Breast epithelium (tissue), 3 donors: ENCODE measurements around the gene MASP2.

ENCODE experiments used
- POLR2A ChIP-seq: fragments of 450-650 bp; IDR thresholded peaks from one replicate; pipeline ENCODE4 v1.6.1; 2016; ENCODE audit warnings: antibody characterized with exemption, mild to moderate bottlenecking, moderate library complexity
- POLR2AphosphoS5 ChIP-seq, 3 donors: sonication (generic); formaldehyde crosslinking; IDR thresholded peaks; one replicate each; pipeline ENCODE4 v1.6.1; 2017; ENCODE audit warnings: antibody characterized with exemption in 3 of 3
- TF ChIP-seq, protein P1 (sequence below), 3 donors: fragments of 450-650 bp; IDR thresholded peaks; one replicate each; pipeline ENCODE4 v1.5.1; 2016 to 2017; ENCODE audit warnings: antibody characterized with exemption in 3 of 3, mild to moderate bottlenecking in 3 of 3, moderate library complexity in 3 of 3

DNA sequence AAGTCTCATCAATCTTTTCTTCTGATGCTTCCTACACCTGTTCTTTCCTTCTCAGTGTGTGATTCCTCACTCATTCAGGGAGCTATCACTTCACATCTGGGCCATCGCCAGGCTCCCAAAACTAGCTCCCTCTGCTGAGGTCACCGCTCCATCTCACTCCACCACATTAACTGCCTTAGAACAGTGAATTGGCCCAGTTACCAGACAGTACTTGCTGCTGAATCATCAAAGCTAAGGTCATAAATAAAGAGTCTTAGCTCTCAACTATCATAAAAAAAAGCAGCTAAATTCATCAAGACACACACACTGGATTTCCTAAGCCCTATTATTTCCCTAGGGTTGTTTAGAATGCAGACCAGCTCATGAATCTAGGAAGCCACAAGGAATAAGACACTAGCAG, 31.6 kb upstream of the MASP2 start:
- TF ChIP-seq, protein P1, sequence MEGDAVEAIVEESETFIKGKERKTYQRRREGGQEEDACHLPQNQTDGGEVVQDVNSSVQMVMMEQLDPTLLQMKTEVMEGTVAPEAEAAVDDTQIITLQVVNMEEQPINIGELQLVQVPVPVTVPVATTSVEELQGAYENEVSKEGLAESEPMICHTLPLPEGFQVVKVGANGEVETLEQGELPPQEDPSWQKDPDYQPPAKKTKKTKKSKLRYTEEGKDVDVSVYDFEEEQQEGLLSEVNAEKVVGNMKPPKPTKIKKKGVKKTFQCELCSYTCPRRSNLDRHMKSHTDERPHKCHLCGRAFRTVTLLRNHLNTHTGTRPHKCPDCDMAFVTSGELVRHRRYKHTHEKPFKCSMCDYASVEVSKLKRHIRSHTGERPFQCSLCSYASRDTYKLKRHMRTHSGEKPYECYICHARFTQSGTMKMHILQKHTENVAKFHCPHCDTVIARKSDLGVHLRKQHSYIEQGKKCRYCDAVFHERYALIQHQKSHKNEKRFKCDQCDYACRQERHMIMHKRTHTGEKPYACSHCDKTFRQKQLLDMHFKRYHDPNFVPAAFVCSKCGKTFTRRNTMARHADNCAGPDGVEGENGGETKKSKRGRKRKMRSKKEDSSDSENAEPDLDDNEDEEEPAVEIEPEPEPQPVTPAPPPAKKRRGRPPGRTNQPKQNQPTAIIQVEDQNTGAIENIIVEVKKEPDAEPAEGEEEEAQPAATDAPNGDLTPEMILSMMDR (IDR thresholded peaks at IDR 0.05), result no peak
- TF ChIP-seq POLR2A (no peak), POLR2AphosphoS5 (IDR thresholded peaks at IDR 0.05) (no peak)
